ENCODE results near the gene ST7.

DNA sequence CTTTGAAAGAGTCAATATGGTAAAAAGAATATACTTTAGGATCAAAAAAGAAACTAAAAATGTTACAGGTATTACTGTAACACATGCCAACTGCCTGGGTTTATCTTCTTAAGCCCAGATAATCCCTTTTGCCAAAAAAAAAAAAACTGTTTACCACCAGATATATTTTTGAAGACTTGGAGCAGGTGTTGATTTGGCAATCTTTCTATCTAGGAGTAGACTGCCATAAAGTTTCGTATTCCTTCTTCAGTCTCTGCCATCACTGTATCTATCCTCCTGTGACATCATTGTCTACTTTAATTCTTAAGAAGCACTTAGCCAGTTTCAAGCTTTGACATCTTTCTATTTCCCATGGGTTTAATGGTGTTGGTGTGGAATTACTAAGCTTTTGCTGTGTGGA is 161.0 kb downstream of the ST7 start:
- TF ChIP-seq POLR2A (IDR thresholded peaks at IDR 0.05), result no peak
- TF ChIP-seq, protein P1, sequence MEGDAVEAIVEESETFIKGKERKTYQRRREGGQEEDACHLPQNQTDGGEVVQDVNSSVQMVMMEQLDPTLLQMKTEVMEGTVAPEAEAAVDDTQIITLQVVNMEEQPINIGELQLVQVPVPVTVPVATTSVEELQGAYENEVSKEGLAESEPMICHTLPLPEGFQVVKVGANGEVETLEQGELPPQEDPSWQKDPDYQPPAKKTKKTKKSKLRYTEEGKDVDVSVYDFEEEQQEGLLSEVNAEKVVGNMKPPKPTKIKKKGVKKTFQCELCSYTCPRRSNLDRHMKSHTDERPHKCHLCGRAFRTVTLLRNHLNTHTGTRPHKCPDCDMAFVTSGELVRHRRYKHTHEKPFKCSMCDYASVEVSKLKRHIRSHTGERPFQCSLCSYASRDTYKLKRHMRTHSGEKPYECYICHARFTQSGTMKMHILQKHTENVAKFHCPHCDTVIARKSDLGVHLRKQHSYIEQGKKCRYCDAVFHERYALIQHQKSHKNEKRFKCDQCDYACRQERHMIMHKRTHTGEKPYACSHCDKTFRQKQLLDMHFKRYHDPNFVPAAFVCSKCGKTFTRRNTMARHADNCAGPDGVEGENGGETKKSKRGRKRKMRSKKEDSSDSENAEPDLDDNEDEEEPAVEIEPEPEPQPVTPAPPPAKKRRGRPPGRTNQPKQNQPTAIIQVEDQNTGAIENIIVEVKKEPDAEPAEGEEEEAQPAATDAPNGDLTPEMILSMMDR (IDR thresholded peaks at IDR 0.05), result no peak
